HepG2 (cell line): Measurements from ENCODE around the gene ARFGAP1. TPM values are rescaled to one million over a fixed set of nuclear protein-coding genes. Genes with fewer than 3 reads are reported as not detected.

Experiments used
- ASH2L ChIP-seq: fragments of 300-600, 200-600 bp; sonication (generic); IDR thresholded peaks from 2 replicates; pipeline ENCODE4 v1.7.0; 2017; ENCODE audit warnings: low read depth, mild to moderate bottlenecking, moderate library complexity, mixed read lengths, low read length; ENCODE audit not compliant: insufficient read length
- ESRRA ChIP-seq: sonication (generic); formaldehyde crosslinking; IDR thresholded peaks from 2 replicates; pipeline ENCODE4 v1.5.1; 2020; ENCODE audit warnings: mild to moderate bottlenecking, low read depth, missing genetic modification reagents
- GABPA ChIP-seq, 2 experiments: IDR thresholded peaks; 2 replicates each; pipeline ENCODE4 v1.6.1; 2011 to 2016; ENCODE audit warnings: low read depth in 2 of 2, low read length in 1 of 2, missing biosample characterization in 1 of 2, missing genetic modification characterization in 1 of 2
- MBD4 ChIP-seq: IDR thresholded peaks from 2 replicates; pipeline ENCODE4 v1.6.1; 2012; ENCODE audit warnings: low read length, inconsistent platforms, borderline replicate concordance
- MTF2 ChIP-seq: sonication (generic); formaldehyde crosslinking; IDR thresholded peaks from 2 replicates; pipeline ENCODE4 v1.5.0; 2020; ENCODE audit warnings: missing genetic modification reagents, borderline replicate concordance
- PPARG ChIP-seq: conservative IDR thresholded peaks from 2 replicates; pipeline ENCODE4 v1.6.1; 2016; ENCODE audit warnings: missing biosample characterization, missing genetic modification reagents
- PRPF4 ChIP-seq: fragments of 200-400 bp; formaldehyde crosslinking; IDR thresholded peaks from 2 replicates; pipeline ENCODE4 v1.6.1; 2016; ENCODE audit warnings: low read length, low read depth; ENCODE audit not compliant: poor library complexity, severe bottlenecking
- RAD21 ChIP-seq: fragments of 450-650 bp; formaldehyde crosslinking; IDR thresholded peaks from 2 replicates; pipeline ENCODE4 v1.5.0; 2020; ENCODE audit warnings: mild to moderate bottlenecking
- RBM22 ChIP-seq: fragments of 200-400 bp; formaldehyde crosslinking; optimal IDR thresholded peaks from 2 replicates; pipeline ENCODE3; 2017; ENCODE audit warnings: mild to moderate bottlenecking, low read length, moderate library complexity
- RFXAP ChIP-seq: sonication (generic); formaldehyde crosslinking; IDR thresholded peaks from 2 replicates; pipeline ENCODE4 v1.4.0; 2020; ENCODE audit warnings: missing genetic modification reagents, borderline replicate concordance
- SATB2 ChIP-seq: sonication (generic); formaldehyde crosslinking; IDR thresholded peaks from 2 replicates; pipeline ENCODE4 v1.5.0; 2020; ENCODE audit warnings: missing genetic modification reagents
- SP5 ChIP-seq: IDR thresholded peaks from 2 replicates; pipeline ENCODE4 v1.6.1; 2016; ENCODE audit warnings: low read depth, borderline replicate concordance
- SRF ChIP-seq: IDR thresholded peaks from 2 replicates; pipeline ENCODE4 v1.6.1; 2011; ENCODE audit warnings: mild to moderate bottlenecking, low read depth, low read length, moderate library complexity
- TCF12 ChIP-seq, 2 experiments: fragments of 450-650 bp in 1 of 2; sonication (generic) in 1 of 2; formaldehyde crosslinking in 1 of 2; IDR thresholded peaks; 2 replicates each; pipeline versions ENCODE4 v1.6.1 to v1.8.0; 2017 to 2022; ENCODE audit warnings: antibody characterized with exemption in 1 of 2, mild to moderate bottlenecking in 1 of 2, missing genetic modification reagents in 1 of 2, moderate library complexity in 1 of 2
- ZBTB3 ChIP-seq: sonication (generic); formaldehyde crosslinking; IDR thresholded peaks from 2 replicates; pipeline ENCODE4 v1.4.0; 2020; ENCODE audit warnings: low read depth, mild to moderate bottlenecking, moderate library complexity, missing genetic modification reagents, borderline replicate concordance
- ZC3H4 ChIP-seq: sonication (generic); formaldehyde crosslinking; IDR thresholded peaks from 2 replicates; pipeline ENCODE4 v1.4.0; 2020; ENCODE audit warnings: missing genetic modification reagents, borderline replicate concordance
- ZNF260 ChIP-seq: sonication (generic); formaldehyde crosslinking; IDR thresholded peaks from 2 replicates; pipeline ENCODE4 v1.4.0; 2020; ENCODE audit warnings: missing genetic modification reagents, low read depth, mild to moderate bottlenecking, borderline replicate concordance
- ZNF292 ChIP-seq: sonication (generic); formaldehyde crosslinking; IDR thresholded peaks from 2 replicates; pipeline ENCODE4 v1.8.1; 2022; ENCODE audit warnings: mild to moderate bottlenecking, low read depth, missing genetic modification reagents, borderline replicate concordance
- ZNF451 ChIP-seq: sonication (generic); formaldehyde crosslinking; IDR thresholded peaks from 2 replicates; pipeline ENCODE4 v1.5.0; 2020; ENCODE audit warnings: mild to moderate bottlenecking, missing genetic modification reagents
- ZNF724P ChIP-seq: sonication (generic); formaldehyde crosslinking; IDR thresholded peaks from 2 replicates; pipeline ENCODE4 v1.8.0; 2022; ENCODE audit warnings: missing genetic modification reagents, borderline replicate concordance
- ZNF766 ChIP-seq: sonication (generic); formaldehyde crosslinking; IDR thresholded peaks from 2 replicates; pipeline ENCODE4 v1.5.0; 2020; ENCODE audit warnings: missing genetic modification reagents, borderline replicate concordance
- ZNF839 ChIP-seq: sonication (generic); formaldehyde crosslinking; IDR thresholded peaks from 2 replicates; pipeline ENCODE4 v1.4.0; 2020; ENCODE audit warnings: missing genetic modification reagents, mild to moderate bottlenecking, borderline replicate concordance
- polyA plus RNA-seq, 8 experiments: library from polyadenylated mRNA; depleted of rRNA in 3 of 8; stranded (reverse) in 7 of 8; unstranded in 1 of 8; fragments of >200 nt; fragmentation: Illumina TruSeq in 4 of 8; extraction: Trizol in 4 of 8; gene quantifications; 2 replicates each; pipeline versions ENCODE4 v1.2.1 to v1.2.3, GENCODE V29; 2011 to 2016; ENCODE audit warnings: low read depth in 4 of 8, missing spikeins in 1 of 8, mixed read lengths in 1 of 8; ENCODE audit not compliant: insufficient read depth in 1 of 8
- total RNA-seq, 5 experiments: library from RNA; depleted of rRNA; stranded (reverse); fragments of >200 nt; fragmentation: Illumina TruSeq; extraction: Trizol; gene quantifications; 2 replicates each; pipeline ENCODE4 v1.2.3, GENCODE V29; 2016; ENCODE audit warnings: low read depth in 1 of 5
- TF ChIP-seq, protein P1 (sequence below): sonication (generic); formaldehyde crosslinking; conservative IDR thresholded peaks from 2 replicates; pipeline ENCODE4 v1.4.0; 2020; ENCODE audit warnings: missing genetic modification reagents
- TF ChIP-seq, protein P2 (sequence below): sonication (generic); formaldehyde crosslinking; IDR thresholded peaks from 2 replicates; pipeline ENCODE4 v1.5.0; 2020; ENCODE audit warnings: missing genetic modification reagents
- TF ChIP-seq, protein P3 (sequence below): fragments of 450-650 bp; IDR thresholded peaks from 2 replicates; pipeline ENCODE4 v1.6.1; 2016

ARFGAP1 gene
- total and polyA plus RNA-seq, 2 of the 13 experiments (the other 11 are each of a cell fraction or from before 2014, with no cell fraction given) = 132 TPM

DNA sequence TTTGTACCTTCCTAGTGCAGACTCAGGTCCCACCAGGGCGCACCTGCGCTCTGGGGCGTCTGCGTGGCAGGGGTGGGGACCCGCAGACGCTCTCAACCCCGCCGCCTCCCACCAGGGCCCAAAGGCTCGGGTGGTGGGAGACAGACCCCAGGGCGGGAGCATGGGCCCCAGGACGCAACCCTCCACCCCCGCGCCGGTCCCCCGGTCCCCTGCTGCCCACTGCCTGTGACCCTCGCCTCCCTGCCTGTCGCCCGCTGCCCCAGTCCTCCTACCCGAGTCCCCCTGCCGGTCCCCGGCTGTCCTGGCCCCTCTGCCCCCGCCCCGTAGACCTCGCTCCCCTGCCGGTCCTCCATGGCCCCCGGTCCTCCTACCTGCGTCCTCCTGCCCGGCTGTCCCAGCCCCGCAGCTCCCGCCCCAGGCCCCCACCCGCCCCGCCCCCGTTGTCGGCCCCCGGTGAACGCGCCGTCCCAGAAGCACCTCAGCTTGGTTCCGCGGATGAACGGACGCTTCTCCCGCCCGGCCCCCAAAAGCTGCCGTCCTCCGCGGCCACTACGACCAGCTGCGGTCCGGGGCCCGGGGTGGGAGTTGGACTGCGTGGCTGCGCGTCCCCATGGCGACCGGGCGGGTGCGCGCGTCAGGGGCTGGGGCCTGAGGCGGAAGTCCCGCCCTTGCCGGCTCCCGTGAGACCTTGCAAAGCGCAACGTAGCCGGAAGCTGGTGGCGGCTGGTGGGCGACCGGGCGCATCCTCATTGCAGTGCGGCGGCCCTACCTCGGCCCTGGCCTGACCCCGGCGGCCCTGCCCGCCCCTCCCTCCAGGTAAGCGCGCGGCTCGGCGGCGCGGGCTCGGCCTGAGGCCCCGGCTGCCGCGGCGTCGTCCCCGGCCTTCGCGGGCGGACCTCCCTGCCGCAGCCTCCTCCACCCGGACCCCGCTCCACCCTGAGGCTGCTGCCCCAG lies at the start of gene ARFGAP1 (continued):
- no peak for TF ChIP-seq TCF12 (IDR thresholded peaks at IDR 0.05)
- TF ChIP-seq TCF12 (CRISPR knock-in tag; IDR thresholded peaks at IDR 0.05) = 0 out of 2 replicates have a peak, but pooled peaks have one; percentile 24
- no peak for TF ChIP-seq PRPF4
- TF ChIP-seq ASH2L = peak; percentile 86
- TF ChIP-seq ZNF766 (CRISPR knock-in tag) = peak; percentile 62; the same call in 1 of the 2 replicates
- TF ChIP-seq RFXAP (CRISPR knock-in tag) = peak; percentile 87; the same call in 1 of the 2 replicates
- no peak; the same call in 1 of the 2 replicates for TF ChIP-seq ESRRA (CRISPR knock-in tag)
- TF ChIP-seq SP5 (CRISPR knock-in tag) = peak; percentile 63
- TF ChIP-seq, protein P1, sequence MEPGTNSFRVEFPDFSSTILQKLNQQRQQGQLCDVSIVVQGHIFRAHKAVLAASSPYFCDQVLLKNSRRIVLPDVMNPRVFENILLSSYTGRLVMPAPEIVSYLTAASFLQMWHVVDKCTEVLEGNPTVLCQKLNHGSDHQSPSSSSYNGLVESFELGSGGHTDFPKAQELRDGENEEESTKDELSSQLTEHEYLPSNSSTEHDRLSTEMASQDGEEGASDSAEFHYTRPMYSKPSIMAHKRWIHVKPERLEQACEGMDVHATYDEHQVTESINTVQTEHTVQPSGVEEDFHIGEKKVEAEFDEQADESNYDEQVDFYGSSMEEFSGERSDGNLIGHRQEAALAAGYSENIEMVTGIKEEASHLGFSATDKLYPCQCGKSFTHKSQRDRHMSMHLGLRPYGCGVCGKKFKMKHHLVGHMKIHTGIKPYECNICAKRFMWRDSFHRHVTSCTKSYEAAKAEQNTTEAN (CRISPR knock-in tag) = peak; percentile 49; the same call in 1 of the 2 replicates
- no peak for TF ChIP-seq SATB2 (CRISPR knock-in tag)
- TF ChIP-seq PPARG (CRISPR knock-in tag) = peak; percentile 36; the same call in 1 of the 2 replicates
- TF ChIP-seq MTF2 = no peak; the same call in 1 of the 2 replicates
- 0 out of 2 replicates have a peak, but pooled peaks have one; percentile 41 for TF ChIP-seq ZNF292 (CRISPR knock-in tag)
- TF ChIP-seq ZNF451 (CRISPR knock-in tag) = peak; percentile 81
- no peak for TF ChIP-seq MBD4
- TF ChIP-seq ZNF724P (CRISPR knock-in tag) = peak; percentile 12
- no peak for TF ChIP-seq ZNF839 (CRISPR knock-in tag)
- TF ChIP-seq, protein P2, sequence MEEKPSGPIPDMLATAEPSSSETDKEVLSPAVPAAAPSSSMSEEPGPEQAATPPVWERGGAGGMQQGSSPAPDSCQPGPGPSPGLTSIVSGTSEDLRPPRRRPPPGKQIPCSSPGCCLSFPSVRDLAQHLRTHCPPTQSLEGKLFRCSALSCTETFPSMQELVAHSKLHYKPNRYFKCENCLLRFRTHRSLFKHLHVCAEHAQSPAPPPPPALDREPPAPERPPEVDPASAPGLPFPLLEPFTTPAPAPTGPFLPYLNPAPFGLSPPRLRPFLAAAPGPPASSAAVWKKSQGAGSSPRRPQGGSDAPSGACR = 0 out of 2 replicates have a peak, but pooled peaks have one; percentile 41
- TF ChIP-seq ZBTB3 (CRISPR knock-in tag) = no peak
- TF ChIP-seq, protein P3, sequence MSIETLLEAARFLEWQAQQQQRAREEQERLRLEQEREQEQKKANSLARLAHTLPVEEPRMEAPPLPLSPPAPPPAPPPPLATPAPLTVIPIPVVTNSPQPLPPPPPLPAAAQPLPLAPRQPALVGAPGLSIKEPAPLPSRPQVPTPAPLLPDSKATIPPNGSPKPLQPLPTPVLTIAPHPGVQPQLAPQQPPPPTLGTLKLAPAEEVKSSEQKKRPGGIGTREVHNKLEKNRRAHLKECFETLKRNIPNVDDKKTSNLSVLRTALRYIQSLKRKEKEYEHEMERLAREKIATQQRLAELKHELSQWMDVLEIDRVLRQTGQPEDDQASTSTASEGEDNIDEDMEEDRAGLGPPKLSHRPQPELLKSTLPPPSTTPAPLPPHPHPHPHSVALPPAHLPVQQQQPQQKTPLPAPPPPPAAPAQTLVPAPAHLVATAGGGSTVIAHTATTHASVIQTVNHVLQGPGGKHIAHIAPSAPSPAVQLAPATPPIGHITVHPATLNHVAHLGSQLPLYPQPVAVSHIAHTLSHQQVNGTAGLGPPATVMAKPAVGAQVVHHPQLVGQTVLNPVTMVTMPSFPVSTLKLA = peak; percentile 61
- TF ChIP-seq GABPA (IDR thresholded peaks at IDR 0.05; ENCODE audit: low read depth, low read length) = peak; percentile 99
- TF ChIP-seq GABPA (CRISPR knock-in tag; IDR thresholded peaks at IDR 0.05; ENCODE audit: low read depth) = peak; percentile 92
- no peak for TF ChIP-seq ZC3H4 (CRISPR knock-in tag)
- 0 out of 2 replicates have a peak, but pooled peaks have one; percentile 20 for TF ChIP-seq SRF
- peak; percentile 68 for TF ChIP-seq RAD21
- no peak for TF ChIP-seq ZNF260 (CRISPR knock-in tag)
- peak; percentile 90 for TF ChIP-seq RBM22
